Mucosa of rectum (tissue), 2 donors: ENCODE measurements around the gene GABBR2.

ENCODE experiments used
- H3K27ac ChIP-seq, 2 donors: one replicate each; pipeline ENCODE4 v1.7.0; 2013; ENCODE audit warnings: inconsistent platforms in 2 of 2, low read depth in 2 of 2, low read length in 2 of 2
- H3K27me3 ChIP-seq, 2 donors: one replicate each; pipeline ENCODE4 v1.7.0; 2013; ENCODE audit warnings: low read length in 2 of 2; ENCODE audit not compliant: control insufficient read depth in 2 of 2, insufficient read depth in 2 of 2
- H3K36me3 ChIP-seq, 2 donors: one replicate each; pipeline ENCODE4 v1.7.0; 2013; ENCODE audit warnings: low read length in 2 of 2; ENCODE audit not compliant: control insufficient read depth in 2 of 2, insufficient read depth in 2 of 2
- H3K4me1 ChIP-seq, 2 donors: one replicate each; pipeline ENCODE4 v1.7.0; 2013; ENCODE audit warnings: low read length in 2 of 2, mild to moderate bottlenecking in 1 of 2; ENCODE audit not compliant: control insufficient read depth in 2 of 2, insufficient read depth in 2 of 2
- H3K4me3 ChIP-seq, 2 donors: one replicate each; pipeline ENCODE4 v1.7.0; 2013; ENCODE audit warnings: low read length in 2 of 2
- H3K9ac ChIP-seq, 2 donors: one replicate each; pipeline ENCODE4 v1.7.0; 2013; ENCODE audit warnings: low read length in 2 of 2, low read depth in 1 of 2, mild to moderate bottlenecking in 1 of 2
- H3K9me3 ChIP-seq, 2 donors: one replicate each; pipeline ENCODE4 v1.7.0; 2013; ENCODE audit warnings: low read length in 2 of 2; ENCODE audit not compliant: control insufficient read depth in 2 of 2
- donor health status: healthy.
- donor health status: Normal muscosa, but diverticular disease.

Gene GABBR2

DNA sequence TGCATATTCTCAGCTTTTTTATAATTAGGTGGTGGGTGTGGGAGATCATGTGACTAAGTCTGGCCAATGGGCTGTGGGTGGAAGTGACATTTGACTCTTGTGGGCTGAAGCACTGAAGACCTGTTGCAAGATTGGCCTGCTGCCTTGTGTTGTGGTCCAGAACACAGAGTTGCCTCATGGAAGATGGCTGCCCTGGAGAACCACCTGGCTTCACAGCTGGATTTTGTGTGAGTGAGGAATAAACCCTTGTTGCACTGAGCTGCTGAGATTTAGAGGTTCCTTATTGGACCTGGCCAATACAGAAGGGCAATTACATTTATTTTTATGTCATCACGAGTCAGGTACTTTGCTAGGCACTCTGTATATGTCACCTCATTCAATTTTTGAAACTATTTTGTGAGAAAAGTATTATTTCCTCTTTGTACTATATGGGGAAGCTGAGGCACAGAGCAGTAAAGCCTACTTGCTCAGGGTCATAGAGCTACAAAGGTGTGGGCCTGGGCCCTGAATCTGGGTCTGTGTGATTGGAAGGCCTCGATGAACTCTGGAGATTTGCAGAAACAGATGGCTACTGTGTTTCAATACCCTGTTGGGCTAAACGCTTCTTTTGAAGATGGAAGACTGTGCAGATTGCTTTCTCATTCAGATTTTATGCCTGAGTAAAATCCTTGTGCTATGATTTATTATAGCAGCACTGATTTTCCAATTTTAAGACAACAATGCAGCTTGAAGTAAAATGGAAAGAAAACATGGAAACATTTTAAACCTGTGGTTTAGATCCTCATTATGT is 382.1 kb downstream of the GABBR2 start:
- no peaks in the 10 kb centered on the region for H3K36me3 ChIP-seq
- H3K27me3 ChIP-seq, result peaks cover 0 to 4% of the 10 kb centered on the region in 2 donors
- no peaks in the 10 kb centered on the region for H3K9me3 ChIP-seq
- H3K4me3 ChIP-seq, result no peak overlapping the region
- H3K9ac ChIP-seq, result no peak overlapping the region
- no peaks in the 10 kb centered on the region for H3K4me1 ChIP-seq
- no peak overlapping the region for H3K27ac ChIP-seq

GRCh38 chr9:98324801-98325200 is 383.9 kb downstream of the GABBR2 start:
- H3K4me1 ChIP-seq, result no peaks in the 10 kb centered on the region
- H3K36me3 ChIP-seq, result no peaks in the 10 kb centered on the region
- H3K27ac ChIP-seq, result no peak overlapping the region
- H3K9me3 ChIP-seq, result no peaks in the 10 kb centered on the region
- H3K9ac ChIP-seq, result no peak overlapping the region
- H3K4me3 ChIP-seq, result no peak overlapping the region
- no peaks in the 10 kb centered on the region for H3K27me3 ChIP-seq

DNA sequence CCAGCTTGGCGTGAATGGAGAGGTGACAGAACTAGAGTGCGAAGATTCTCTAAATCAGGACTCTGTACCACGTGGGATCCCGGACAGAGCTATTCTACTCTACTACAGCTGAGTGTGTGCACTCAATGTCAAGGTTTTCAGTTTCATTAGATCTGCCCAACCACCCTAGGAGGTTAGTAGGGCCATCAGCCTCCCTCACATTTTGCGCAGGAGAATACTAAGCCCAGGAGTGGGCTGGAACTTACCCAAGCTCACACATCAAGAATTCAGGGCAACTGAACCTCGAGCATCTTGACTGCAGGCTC is 385.0 kb downstream of the GABBR2 start:
- Histone ChIP-seq H3K9me3 (no peaks in the 10 kb centered on the region), H3K4me1 (no peaks in the 10 kb centered on the region), H3K27ac (no peak overlapping the region), H3K27me3 (no peaks in the 10 kb centered on the region), H3K36me3 (no peaks in the 10 kb centered on the region), H3K9ac (no peak overlapping the region), H3K4me3 (no peak overlapping the region)

- no peaks in the 10 kb centered on the region for H3K36me3 ChIP-seq
- H3K4me1 ChIP-seq, result no peaks in the 10 kb centered on the region
- no peaks in the 10 kb centered on the region for H3K27me3 ChIP-seq
- H3K9ac ChIP-seq, result no peak overlapping the region
- H3K27ac ChIP-seq, result no peak overlapping the region
- no peaks in the 10 kb centered on the region for H3K9me3 ChIP-seq
- H3K4me3 ChIP-seq, result no peak overlapping the region
Observed at GRCh38 chr9:98323051-98323830, 385.5 kb downstream of the GABBR2 start.

GRCh38 chr9:98321269-98321668 is 387.5 kb downstream of the GABBR2 start:
- Histone ChIP-seq H3K4me3 (no peak overlapping the region), H3K27me3 (no peaks in the 10 kb centered on the region), H3K9me3 (no peaks in the 10 kb centered on the region), H3K36me3 (no peaks in the 10 kb centered on the region), H3K27ac (no peak overlapping the region), H3K9ac (no peak overlapping the region), H3K4me1 (no peaks in the 10 kb centered on the region)

- no peaks in the 10 kb centered on the region for H3K4me1 ChIP-seq
Observed at GRCh38 chr9:98318834-98319478, 389.8 kb downstream of the GABBR2 start.

GRCh38 chr9:98318041-98318790 is 390.5 kb downstream of the GABBR2 start:
- no peaks in the 10 kb centered on the region for H3K36me3 ChIP-seq
- H3K27me3 ChIP-seq, result peaks cover 0 to 1% of the 10 kb centered on the region in 2 donors
- no peaks in the 10 kb centered on the region for H3K9me3 ChIP-seq
- H3K4me1 ChIP-seq, result no peaks in the 10 kb centered on the region
- no peak overlapping the region for H3K4me3 ChIP-seq
- H3K9ac ChIP-seq, result no peak overlapping the region
- no peak overlapping the region for H3K27ac ChIP-seq

More at GRCh38 chr9:98318834-98319478, 389.8 kb downstream of the GABBR2 start:
- Histone ChIP-seq H3K9ac (no peak overlapping the region), H3K9me3 (no peaks in the 10 kb centered on the region), H3K27me3 (no peaks in the 10 kb centered on the region), H3K27ac (no peak overlapping the region), H3K4me3 (no peak overlapping the region), H3K36me3 (no peaks in the 10 kb centered on the region)

DNA sequence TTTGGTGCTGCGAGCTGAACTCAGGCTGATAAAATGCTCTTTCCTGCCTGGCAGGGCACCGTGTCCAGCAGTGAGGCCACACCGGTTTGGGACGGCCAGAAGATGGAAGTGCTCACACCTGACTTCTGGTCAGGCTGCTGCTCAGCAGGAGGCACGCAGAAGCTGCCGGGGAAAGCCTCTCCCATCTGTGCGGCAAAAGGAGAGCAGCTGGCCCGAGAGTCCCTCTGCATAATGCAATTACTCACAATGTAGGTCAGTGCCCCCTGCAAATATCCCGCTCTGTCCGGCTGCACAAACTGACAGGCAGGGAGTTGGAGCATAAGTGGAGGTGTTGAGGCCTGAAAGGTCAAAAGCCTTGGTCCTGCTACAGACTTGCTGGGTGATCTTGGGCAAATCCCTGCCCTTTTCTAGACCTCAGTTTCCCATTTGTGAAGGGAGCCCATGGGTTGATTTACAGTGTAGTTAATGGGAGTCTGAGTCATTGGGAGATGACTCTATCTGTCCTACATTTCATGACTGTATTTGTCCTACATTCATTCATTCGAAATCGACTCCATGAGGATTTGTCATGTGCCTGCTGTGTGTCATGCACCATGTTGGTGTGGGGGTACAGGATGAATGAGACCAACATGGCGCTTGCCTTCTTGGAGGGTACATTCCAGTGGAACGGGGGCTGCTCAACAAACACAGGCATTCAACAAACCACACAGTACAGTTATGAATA is 391.4 kb downstream of the GABBR2 start:
- Histone ChIP-seq H3K9me3 (no peaks in the 10 kb centered on the region), H3K27me3 (peaks cover 0 to 1% of the 10 kb centered on the region in 2 donors), H3K27ac (no peak overlapping the region)

GRCh38 chr9:98316445-98317133 is 392.1 kb downstream of the GABBR2 start:
- Histone ChIP-seq H3K4me1 (no peaks in the 10 kb centered on the region), H3K9me3 (no peaks in the 10 kb centered on the region), H3K4me3 (no peak overlapping the region), H3K27ac (no peak overlapping the region), H3K9ac (no peak overlapping the region), H3K27me3 (peaks cover 0 to 2% of the 10 kb centered on the region in 2 donors), H3K36me3 (no peaks in the 10 kb centered on the region)

More for the DNA sequence above, 391.4 kb downstream of the GABBR2 start:
- Histone ChIP-seq H3K9ac (no peak overlapping the region), H3K4me3 (no peak overlapping the region), H3K4me1 (no peaks in the 10 kb centered on the region), H3K36me3 (no peaks in the 10 kb centered on the region)
